Stimulated activated CD4-positive, alpha-beta T cell treated with anti-CD3 and anti-CD28 coated beads, TNF-alpha, amount 100 ng/mL, for 1 hour (primary cell): ENCODE results near the gene KIRREL3.

Experiments used
- DNase-seq, 3 donors: peaks; one replicate each; pipeline ENCODE4 v3.0.0-alpha.2; 2020; ENCODE audit warnings: low read depth in 3 of 3, low spot score in 1 of 3

KIRREL3 gene

DNA sequence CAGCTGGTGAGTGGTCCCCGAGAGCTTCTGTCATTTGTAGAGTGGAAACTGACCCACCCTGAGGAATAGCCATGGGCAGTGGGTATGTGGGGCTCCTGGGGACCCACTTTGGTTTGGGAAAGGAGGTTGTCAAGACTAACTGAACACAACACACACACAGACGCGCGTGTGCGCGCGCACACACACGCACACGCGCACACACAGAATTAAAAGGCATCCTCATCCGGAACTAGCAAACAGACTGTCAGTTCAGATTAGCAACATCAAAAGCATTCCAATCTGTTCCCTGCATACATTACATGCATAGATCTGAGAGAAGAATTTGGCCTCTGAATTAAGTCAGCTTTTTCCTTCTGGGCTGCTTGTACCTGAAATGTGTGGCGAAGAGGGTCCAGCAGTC, 360.4 kb downstream of the KIRREL3 start:
- DNase-seq, result no peak

GRCh38 chr11:126639692-126640091, 360.9 kb downstream of the KIRREL3 start:
- no peak for DNase-seq

GRCh38 chr11:126638648-126639047, 361.9 kb downstream of the KIRREL3 start:
- DNase-seq, result no peak

GRCh38 chr11:126637795-126638175, 362.8 kb downstream of the KIRREL3 start:
- no peak for DNase-seq

DNA sequence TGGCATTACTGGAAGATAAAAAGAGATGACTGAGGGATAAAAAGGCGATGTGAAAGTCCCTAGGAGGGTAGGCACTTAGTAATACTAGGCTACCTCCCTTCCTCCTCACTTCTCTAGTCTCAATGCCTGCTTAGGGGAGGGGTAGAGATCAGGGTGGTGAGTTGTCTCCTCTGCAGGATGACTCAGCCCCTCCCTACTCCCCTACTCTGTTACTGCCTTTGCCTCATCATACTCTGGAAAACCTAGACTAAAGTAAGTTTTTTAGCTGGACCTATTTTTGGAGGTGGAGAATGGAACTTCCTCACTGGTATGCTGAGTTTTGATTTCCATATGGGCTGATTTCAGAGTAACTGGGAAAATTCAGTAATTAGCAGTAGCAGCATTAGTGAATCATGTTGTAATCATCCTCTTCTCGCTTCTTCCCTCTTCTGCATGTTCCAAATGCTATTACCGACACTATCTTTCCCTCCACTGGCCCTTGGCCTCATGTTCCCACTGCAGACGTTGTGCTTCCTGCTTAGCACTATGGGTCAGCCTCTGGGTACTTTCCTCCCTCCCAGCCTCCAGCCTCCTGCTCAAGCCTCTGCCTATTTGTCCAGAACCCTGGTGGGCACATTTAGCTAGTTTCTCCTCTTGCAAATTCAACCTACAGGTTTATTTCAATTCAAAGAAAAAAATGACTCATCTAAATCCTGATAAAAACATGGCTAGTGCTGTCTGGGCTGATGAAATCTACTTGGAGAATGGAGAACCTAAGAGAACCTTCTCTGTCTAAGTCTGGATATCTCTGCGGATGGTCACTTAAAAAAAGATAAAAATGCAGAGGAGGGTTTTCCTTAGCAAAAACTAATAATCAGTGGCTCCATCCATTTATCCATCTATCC, 363.4 kb downstream of the KIRREL3 start:
- DNase-seq, result no peak

DNA sequence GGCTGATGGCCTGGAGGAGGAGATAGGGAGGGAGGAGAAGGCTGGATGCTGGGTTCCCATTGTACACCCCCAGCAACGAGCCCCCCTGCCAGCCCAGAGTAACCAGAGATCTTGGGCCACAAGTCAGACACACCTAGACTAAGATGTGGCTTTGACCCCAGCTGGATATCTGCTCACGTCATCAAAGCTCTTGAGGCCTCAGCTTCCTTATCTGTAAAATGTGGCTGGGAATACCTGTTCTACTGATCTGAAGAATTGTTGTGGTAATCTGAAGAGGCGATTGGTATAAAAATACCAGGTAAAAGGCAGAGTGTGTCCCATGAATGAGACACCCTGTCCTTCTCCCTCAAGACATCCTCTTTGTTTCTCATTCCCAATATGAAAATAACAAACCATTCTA, 365.1 kb downstream of the KIRREL3 start:
- DNase-seq, result no peak

DNA sequence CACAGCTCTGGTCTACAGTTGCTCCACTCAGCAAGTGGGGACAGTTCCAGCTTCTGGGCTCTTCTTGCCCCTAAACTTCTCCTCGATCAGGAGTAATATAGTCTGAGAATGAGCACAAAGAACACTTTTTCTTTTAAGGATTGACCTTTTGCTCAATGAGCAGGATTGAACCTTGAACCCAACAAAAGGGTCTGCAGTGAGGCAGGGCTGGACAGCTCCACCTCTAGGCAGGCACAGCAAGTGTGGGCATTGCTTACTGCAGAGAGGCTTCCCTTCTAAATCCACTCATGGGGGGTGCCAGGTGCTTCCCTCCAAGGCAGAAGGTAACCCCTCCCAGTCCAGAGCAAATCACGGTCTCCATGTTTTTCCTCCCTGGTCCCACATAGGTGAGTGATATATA, 365.6 kb downstream of the KIRREL3 start:
- no peak for DNase-seq

- DNase-seq, result no peak
These were observed 367.2 kb downstream of the KIRREL3 start for GRCh38 chr11:126633330-126633729.

DNA sequence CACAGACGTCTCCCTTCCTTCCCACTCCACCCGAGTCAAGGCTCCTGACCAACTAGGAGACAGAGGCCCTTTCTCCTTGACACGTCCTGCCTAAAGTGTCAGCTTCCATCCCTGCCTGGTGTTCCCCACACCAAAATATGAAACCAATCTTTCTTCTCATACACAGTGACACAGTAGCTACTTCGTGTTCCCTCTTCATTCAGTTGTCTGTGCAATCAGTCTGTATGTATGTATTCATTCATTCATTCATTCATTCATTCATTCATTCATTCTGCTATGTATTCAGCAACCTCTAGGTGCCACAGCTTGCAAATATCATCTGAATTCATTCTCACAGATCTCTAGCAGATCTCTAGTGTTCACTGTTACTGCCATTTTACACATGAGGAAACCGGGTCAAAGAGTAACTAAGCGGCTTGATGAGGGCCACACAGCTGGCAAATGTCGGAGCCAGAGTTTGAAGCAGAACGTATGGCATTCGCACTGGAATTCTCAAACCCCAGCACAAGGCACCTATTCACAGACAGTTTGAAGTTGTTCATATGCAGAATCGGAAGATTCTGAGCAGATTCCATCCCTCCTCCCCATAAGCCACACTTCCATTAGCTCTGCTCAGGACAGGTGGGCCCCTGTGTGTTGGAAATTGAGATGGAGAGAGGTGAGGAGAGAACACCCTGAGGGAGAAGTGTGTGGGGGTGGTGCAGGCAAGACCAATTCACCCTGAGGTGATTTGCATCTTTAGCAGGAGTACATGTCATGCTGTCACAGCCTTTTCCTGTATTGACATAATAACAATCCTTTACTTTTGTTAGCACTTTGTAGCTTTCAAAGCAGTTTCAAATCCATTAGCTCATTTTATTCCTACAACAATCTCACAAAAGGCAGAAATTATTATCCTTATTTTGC, 369.4 kb downstream of the KIRREL3 start:
- DNase-seq, result no peak

DNA sequence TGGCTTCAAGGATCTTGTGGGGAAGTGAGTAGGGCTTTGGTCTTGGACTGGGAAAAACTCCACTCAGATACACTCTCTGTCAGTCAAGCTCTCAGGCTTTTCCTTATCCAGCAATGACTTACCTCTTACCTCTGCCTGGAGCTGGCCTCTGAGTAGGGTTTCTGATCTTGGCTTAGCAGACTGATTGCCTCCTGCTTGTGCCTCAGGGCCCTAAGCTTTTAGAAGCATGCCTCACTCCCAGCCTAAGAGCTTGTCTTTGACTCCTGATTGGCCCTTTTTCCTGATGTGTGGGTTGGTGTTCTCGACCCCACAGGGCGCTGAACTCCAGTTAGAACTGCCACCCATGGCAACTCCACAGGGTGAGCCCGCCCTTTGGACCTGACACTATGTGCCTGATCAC, 370.1 kb downstream of the KIRREL3 start:
- no peak for DNase-seq

- DNase-seq, result no peak
These were observed 371.6 kb downstream of the KIRREL3 start for GRCh38 chr11:126628790-126629621.

DNA sequence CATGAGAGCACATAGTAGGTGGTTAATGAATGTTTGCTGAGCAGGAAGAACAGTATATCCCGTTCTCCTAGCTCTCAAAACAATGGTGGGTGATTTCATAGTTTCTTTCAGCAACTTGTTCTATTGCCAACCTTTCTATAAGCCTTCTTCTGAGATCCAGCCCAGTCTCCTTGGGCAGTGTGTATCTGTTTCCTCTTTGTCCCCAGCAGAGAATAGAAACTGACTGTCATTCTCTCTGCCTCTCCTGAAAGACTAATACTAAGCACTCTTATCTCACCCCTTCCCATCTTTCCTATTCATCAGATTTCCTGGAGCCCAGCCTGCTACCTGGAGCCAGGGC, 372.1 kb downstream of the KIRREL3 start:
- DNase-seq, result no peak

- DNase-seq, result no peak
These were observed 373.1 kb downstream of the KIRREL3 start for GRCh38 chr11:126627421-126627820.

GRCh38 chr11:126624506-126624905, 376.1 kb downstream of the KIRREL3 start:
- DNase-seq, result no peak

DNA sequence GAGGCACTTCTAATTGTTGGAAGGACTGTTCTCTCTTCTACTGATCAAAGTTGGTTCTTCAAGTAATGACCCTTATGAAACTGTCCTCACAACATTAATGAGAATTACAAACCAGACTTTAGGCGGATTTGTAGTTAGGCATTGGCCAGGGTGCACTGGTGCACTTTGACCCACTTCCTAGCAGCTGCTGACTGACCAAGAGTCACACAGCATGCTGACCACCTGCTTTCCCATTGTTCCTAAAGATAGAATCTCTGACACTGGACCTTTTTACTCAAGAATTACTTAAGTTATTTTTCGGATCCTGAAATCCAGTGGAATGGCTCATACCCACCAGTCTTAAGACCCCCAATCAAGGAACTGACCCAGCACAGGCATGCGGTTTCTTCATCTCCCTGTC, 381.1 kb downstream of the KIRREL3 start:
- DNase-seq, result no peak

GRCh38 chr11:126615845-126616244, 384.7 kb downstream of the KIRREL3 start:
- no peak for DNase-seq

DNA sequence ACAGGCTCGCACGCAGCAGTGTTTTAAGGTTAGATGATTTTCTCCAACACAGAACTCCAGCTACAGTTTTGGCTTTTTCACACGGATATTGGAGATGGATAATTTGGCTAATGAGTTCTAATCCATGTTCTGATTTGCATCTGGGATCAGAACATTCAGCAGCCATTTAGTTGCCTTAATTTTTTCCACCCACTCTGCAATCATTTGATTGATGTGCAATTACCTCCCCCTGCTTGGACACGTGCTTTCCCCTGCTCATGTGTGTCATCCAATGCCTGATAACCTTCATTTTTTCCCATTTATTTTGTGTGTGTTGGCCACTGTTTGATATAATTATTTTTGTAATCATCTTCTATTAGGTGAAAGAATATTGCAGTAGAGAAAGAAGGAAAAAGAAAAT, 387.3 kb downstream of the KIRREL3 start:
- no peak for DNase-seq

DNA sequence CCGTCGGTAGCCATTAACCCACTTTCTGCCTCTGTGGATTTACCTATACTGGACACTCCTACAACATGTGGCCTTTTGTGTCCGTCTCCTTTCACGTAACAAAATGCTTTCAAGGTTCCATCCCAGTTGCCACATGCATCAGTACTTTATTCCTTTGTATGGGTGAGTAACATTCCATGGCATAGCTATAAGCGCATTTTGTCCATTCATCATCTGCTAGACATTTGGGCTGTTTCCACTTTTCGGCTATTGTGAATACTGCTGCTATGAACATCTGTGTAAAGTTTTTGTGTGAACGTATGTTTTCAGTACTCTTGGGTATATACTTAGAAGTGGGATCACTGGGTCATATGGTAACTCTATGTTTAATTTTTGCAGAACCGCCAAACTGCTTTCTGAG, 387.9 kb downstream of the KIRREL3 start:
- DNase-seq, result no peak

GRCh38 chr11:126611438-126611837, 389.1 kb downstream of the KIRREL3 start:
- no peak for DNase-seq

DNA sequence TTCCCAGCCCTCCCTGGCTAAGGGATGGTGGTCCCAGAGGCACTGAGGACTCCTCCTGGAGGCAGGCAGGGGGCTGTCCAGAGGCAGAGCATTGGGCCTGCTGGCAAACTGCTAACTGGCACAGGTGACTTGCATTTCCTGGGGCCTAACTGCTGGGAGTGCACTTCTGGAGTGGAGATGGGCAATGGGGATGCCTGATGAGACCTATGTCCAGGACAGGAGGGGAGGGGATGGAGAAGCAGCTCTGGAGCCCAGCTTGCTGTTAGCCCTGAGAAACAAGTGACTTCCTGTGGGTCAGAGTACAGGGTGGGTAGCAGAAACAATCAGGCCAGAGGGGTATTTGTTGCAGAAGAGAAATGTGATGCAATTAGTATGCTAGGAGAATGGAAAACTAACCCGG, 391.9 kb downstream of the KIRREL3 start:
- DNase-seq, result no peak

DNA sequence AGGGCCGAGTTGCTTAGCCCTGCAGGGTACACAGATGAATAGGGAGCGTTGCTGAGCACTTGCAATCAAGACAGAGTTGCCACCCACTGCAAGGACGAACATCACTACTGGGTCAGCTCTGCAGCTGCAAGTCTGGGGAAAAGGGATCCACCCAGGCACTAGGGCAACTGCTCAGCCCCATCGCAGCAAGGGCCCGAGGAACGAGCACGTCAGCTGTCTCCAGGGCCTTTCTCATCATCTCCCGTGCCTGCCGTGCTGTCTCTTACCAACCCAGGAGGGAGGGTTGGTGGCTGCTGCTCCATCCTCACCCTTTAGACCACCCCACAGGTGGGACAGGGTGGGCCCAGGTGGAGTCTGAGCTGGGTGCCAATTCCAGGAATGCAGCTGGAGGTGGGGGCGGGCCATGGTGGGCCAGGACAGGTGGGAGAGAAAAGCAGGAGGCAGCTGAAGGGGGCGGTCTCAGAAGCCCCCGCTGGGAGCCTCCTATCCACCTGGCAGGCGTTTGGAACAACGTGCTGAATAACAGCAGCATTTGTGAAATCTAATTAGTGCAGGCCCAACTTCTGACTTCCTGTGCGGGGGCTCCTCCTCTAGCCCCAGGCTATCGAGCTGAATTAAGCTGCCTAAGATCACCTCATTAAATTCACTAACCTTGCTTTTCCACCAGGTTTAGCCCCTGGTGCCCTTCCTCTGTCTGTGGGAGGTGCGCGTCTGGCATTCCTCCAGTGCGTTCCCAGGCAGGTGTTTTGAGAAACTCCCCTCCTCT, 392.6 kb downstream of the KIRREL3 start:
- no peak for DNase-seq
